ENCODE measurements around the gene GBX1.

- TF ChIP-seq CTCF (IDR thresholded peaks at IDR 0.05) (no peak), CREM (CRISPR knock-in tag; IDR thresholded peaks at IDR 0.05) (no peak), ETV6 (CRISPR knock-in tag; IDR thresholded peaks at IDR 0.05) (no peak), NFYB (CRISPR knock-in tag; conservative IDR thresholded peaks at IDR 0.05; ENCODE audit: low read depth) (no peak), NFE2L1 (CRISPR knock-in tag; IDR thresholded peaks at IDR 0.05) (no peak), ZSCAN18 (CRISPR knock-in tag; IDR thresholded peaks at IDR 0.05) (no peak), FOXK1 (CRISPR knock-in tag; IDR thresholded peaks at IDR 0.05) (no peak), PREB (CRISPR knock-in tag; IDR thresholded peaks at IDR 0.05; ENCODE audit: borderline replicate concordance) (no peak), USF1 (CRISPR knock-in tag; IDR thresholded peaks at IDR 0.05) (no peak), ARID4B (CRISPR knock-in tag; IDR thresholded peaks at IDR 0.05; ENCODE audit: borderline replicate concordance) (no peak), ATF3 (CRISPR knock-in tag; conservative IDR thresholded peaks at IDR 0.05) (no peak)
Measured at GRCh38 chr7:151193203-151193978, 25.9 kb upstream of the GBX1 start.
